A673 (cell line): ENCODE data around the gene ZNF135. TPM values are rescaled to one million over a fixed set of nuclear protein-coding genes. Genes with fewer than 3 reads are reported as not detected.

Experiments
- BruUV-seq: library from RNA; stranded (reverse); fragments of 400-500 nt; replicated peaks from 2 replicates; lab custom pipeline; 2021; lab: Mats Ljungman, UMichigan
- CTCF ChIA-PET: fragments of 300-600 bp; sonication (Branson Sonifier 250); formaldehyde crosslinking; loops from one replicate; lab custom pipeline; 2022; ENCODE audit warnings: antibody characterized with exemption; lab: Charles Lee
- POLR2A ChIA-PET: fragments of 300-600 bp; sonication (Branson Sonifier 250); formaldehyde crosslinking; loops from one replicate; lab custom pipeline; 2022; ENCODE audit warnings: antibody characterized with exemption; ENCODE audit not compliant: low non-redundant PET; lab: Charles Lee
- DNase-seq: peaks from one replicate; pipeline ENCODE4 v3.0.0-alpha.2; 2015; ENCODE audit warnings: low spot score
- H3K27ac ChIP-seq: fragments of 200-600 bp; sonication (generic); 2 replicates; pipeline ENCODE4 v1.5.1; 2016; ENCODE audit warnings: mixed run types, low read depth, mild to moderate bottlenecking, mixed read lengths, antibody characterized with exemption, low read length; ENCODE audit not compliant: poor library complexity, severe bottlenecking
- H3K27me3 ChIP-seq: fragments of 200-600 bp; sonication (generic); replicated peaks from 2 replicates; pipeline ENCODE4 v1.6.1; 2017; ENCODE audit warnings: mixed run types, low read depth, mild to moderate bottlenecking, mixed read lengths, antibody characterized with exemption, low read length; ENCODE audit not compliant: insufficient read depth, poor library complexity
- H3K36me3 ChIP-seq: fragments of 200-600 bp; sonication (generic); 2 replicates; pipeline ENCODE4 v1.6.1; 2016; ENCODE audit warnings: mixed run types, mild to moderate bottlenecking, mixed read lengths, antibody characterized with exemption, low read length; ENCODE audit not compliant: insufficient read depth, poor library complexity, severe bottlenecking
- H3K4me1 ChIP-seq: fragments of 200-600 bp; sonication (generic); 2 replicates; pipeline ENCODE4 v1.6.1; 2017; ENCODE audit warnings: mixed run types, mild to moderate bottlenecking, mixed read lengths, antibody characterized with exemption, low read length; ENCODE audit not compliant: insufficient read depth, poor library complexity, severe bottlenecking
- H3K4me3 ChIP-seq: fragments of 200-600 bp; sonication (generic); 2 replicates; pipeline ENCODE4 v1.5.1; 2016; ENCODE audit warnings: low read depth, mixed run types, mild to moderate bottlenecking, mixed read lengths, low read length; ENCODE audit not compliant: poor library complexity, severe bottlenecking
- H3K9me3 ChIP-seq: fragments of 200-600 bp; sonication (generic); 2 replicates; pipeline ENCODE4 v1.6.1; 2016; ENCODE audit warnings: mixed run types, low read depth, mild to moderate bottlenecking, mixed read lengths, antibody characterized with exemption, low read length; ENCODE audit not compliant: poor library complexity, severe bottlenecking
- CTCF ChIP-seq: fragments of 300-800, 200-600 bp; sonication (generic); conservative IDR thresholded peaks from 2 replicates; pipeline ENCODE4 v1.5.1; 2017; ENCODE audit warnings: low read depth, mild to moderate bottlenecking, antibody characterized with exemption, low read length, moderate library complexity, mixed read lengths
- EZH2 ChIP-seq: fragments of 200-600 bp; sonication (generic); IDR thresholded peaks from 2 replicates; pipeline ENCODE4 v1.6.1; 2017; ENCODE audit warnings: borderline replicate concordance, low read depth, mild to moderate bottlenecking, mixed read lengths, antibody characterized with exemption, low read length; ENCODE audit not compliant: poor library complexity, severe bottlenecking
- intact Hi-C: fragments of 100-400 bp; cut with micrococcal nuclease; formaldehyde crosslinking; loops from one replicate; pipeline ENCODE4 v1.10.0; 2022; ENCODE audit not compliant: unreplicated experiment
- total RNA-seq: library from RNA; stranded (reverse); gene quantifications from 2 replicates; pipeline ENCODE4 v1.2.3, GENCODE V29; 2021

Gene ZNF135
- total RNA-seq, 1 experiment from 2014 or later, result 7.0 TPM

GRCh38 chr19:58021541-58022282 is 37.4 kb upstream of the ZNF135 start:
- no peak for TF ChIP-seq EZH2
- peak; percentile 66 for TF ChIP-seq CTCF
- Histone ChIP-seq H3K27ac (no peak overlapping the region), H3K36me3 (no peaks in the 10 kb centered on the region), H3K27me3 (no peaks in the 10 kb centered on the region), H3K9me3 (peaks cover 5% of the 10 kb centered on the region), H3K4me1 (no peaks in the 10 kb centered on the region), H3K4me3 (no peak overlapping the region)
- ChIA-PET CTCF (interaction anchor here (0.6 kb wide), 1 partner anchor 134 kb away, joined by 3 read pairs; no protein-coding TSS in a partner anchor), POLR2A (interaction anchor here (1.0 kb wide), 1 partner anchor 129 kb away, joined by 3 read pairs; the partner anchor contains the start of gene ZNF329)
- intact Hi-C loops, result loop anchor here (2.0 kb wide), 1 partner anchor 133 kb away; no protein-coding TSS in a partner anchor
- BruUV-seq, result no TSS peak
- peak; percentile 69 for DNase-seq

- no peaks in the 10 kb centered on the region for H3K27me3 ChIP-seq
- BruUV-seq, result no TSS peak
- DNase-seq, result no peak
- no peaks in the 10 kb centered on the region for H3K4me1 ChIP-seq
- POLR2A ChIA-PET, result interaction anchor here (1.0 kb wide), 1 partner anchor 128 kb away, joined by 3 read pairs; the partner anchor contains the start of gene ZNF329
- intact Hi-C loops, result loop anchor here (2.0 kb wide), 1 partner anchor 133 kb away; no protein-coding TSS in a partner anchor
- peaks cover 5% of the 10 kb centered on the region for H3K9me3 ChIP-seq
- no peaks in the 10 kb centered on the region for H3K36me3 ChIP-seq
- H3K4me3 ChIP-seq, result no peak overlapping the region
- CTCF ChIA-PET, result interaction anchor here (0.6 kb wide), 1 partner anchor 133 kb away, joined by 3 read pairs; no protein-coding TSS in a partner anchor
- no peak overlapping the region for H3K27ac ChIP-seq
- TF ChIP-seq CTCF (no peak), EZH2 (no peak)
These were observed 36.8 kb upstream of the ZNF135 start for GRCh38 chr19:58022283-58022660.

- no peak for DNase-seq
- intact Hi-C loops, result no loop called here
- CTCF ChIA-PET, result no interaction called here
These were observed 34.4 kb upstream of the ZNF135 start for GRCh38 chr19:58024661-58025060.

More at GRCh38 chr19:58024661-58025060, 34.4 kb upstream of the ZNF135 start:
- no peaks in the 10 kb centered on the region for H3K4me1 ChIP-seq
- no TSS peak for BruUV-seq
- H3K4me3 ChIP-seq, result no peak overlapping the region
- H3K36me3 ChIP-seq, result no peaks in the 10 kb centered on the region
- TF ChIP-seq CTCF (no peak), EZH2 (no peak)
- peaks cover 5% of the 10 kb centered on the region for H3K9me3 ChIP-seq
- POLR2A ChIA-PET, result no interaction called here
- no peaks in the 10 kb centered on the region for H3K27me3 ChIP-seq
- no peak overlapping the region for H3K27ac ChIP-seq
